ENCODE data around the gene CDS1. TPM values are rescaled to one million over a fixed set of nuclear protein-coding genes. Genes with fewer than 3 reads are reported as not detected.
"Not testable (repeated sequence)": the region's sequence is repeated elsewhere in the genome, so short reads cannot be mapped to it uniquely, and the experiment has no call there.

The CDS1 gene
- total RNA-seq, 4 donors from 2014 or later = 10.7 to 56.4 (median 43.3) TPM

GRCh38 chr4:84661191-84661939, 78.4 kb downstream of the CDS1 start:
- no peak for DNase-seq
- Histone ChIP-seq H3K4me1 (peaks cover 0 to 19% (median 0%) of the 10 kb centered on the region in 4 donors), H3K36me3 (no peaks in the 10 kb centered on the region), H3K4me3 (no peak overlapping the region), H3K27ac (peak overlapping the region in 1 of 4 donors; percentile 45), H3K9me3 (no peaks in the 10 kb centered on the region), H3K27me3 (no peaks in the 10 kb centered on the region)
- TF ChIP-seq POLR2A (IDR thresholded peaks at IDR 0.05) = no peak
- TF ChIP-seq CTCF (IDR thresholded peaks at IDR 0.05) = no peak

DNA sequence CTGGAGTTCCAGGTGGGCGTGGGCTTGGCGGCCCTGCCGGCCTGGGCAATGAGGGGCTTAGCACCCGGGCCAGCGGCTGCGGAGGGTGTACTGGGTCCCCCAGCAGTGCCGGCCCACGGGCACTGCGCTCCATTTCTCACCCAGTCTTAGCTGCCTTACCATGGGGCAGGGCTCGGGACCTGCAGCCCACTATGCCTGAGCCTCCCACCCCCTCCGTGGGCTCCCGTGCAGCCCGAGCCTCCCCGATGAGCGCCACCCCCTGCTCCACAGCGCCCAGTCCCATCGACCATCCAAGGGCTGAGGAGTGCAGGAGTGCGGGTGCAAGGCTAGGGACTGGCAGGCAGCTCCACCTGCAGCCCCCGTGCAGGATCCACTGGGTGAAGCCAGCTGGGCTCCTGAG, 81.8 kb downstream of the CDS1 start:
- not testable (repeated sequence) for DNase-seq, H3K9me3 ChIP-seq, H3K4me3 ChIP-seq, H3K36me3 ChIP-seq, H3K27ac ChIP-seq, H3K27me3 ChIP-seq
- peaks cover 0 to 15% (median 0%) of the 10 kb centered on the region in 4 donors for H3K4me1 ChIP-seq

GRCh38 chr4:84666439-84666838, 83.5 kb downstream of the CDS1 start:
- H3K4me1 ChIP-seq = no peaks in the 10 kb centered on the region

DNA sequence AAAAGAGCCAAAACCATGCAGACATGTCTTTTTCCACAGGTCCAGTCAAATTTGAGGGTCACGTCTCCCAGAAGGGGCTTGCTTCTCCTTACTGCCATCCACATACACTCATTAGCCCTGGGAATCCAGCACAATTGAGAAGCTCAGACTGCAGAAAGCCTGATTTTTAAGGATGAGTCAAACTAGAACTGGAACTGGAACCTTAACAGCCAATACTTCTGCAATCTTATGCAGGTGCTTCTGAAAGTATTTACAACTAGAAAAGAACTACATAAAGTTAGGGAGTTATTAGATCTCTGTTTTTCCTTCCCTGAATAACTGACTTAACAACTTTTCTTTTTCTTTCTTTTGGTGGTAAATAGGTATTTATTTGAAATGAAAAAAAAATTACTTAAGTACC, 86.3 kb downstream of the CDS1 start:
- no peak for DNase-seq
- Histone ChIP-seq H3K9me3 (no peaks in the 10 kb centered on the region), H3K4me1 (no peaks in the 10 kb centered on the region), H3K36me3 (peaks cover 0 to 27% (median 0%) of the 10 kb centered on the region in 3 donors), H3K27me3 (no peaks in the 10 kb centered on the region), H3K4me3 (no peak overlapping the region), H3K27ac (no peak overlapping the region)
- TF ChIP-seq CTCF (IDR thresholded peaks at IDR 0.05) (no peak), POLR2A (IDR thresholded peaks at IDR 0.05) (no peak)

More at GRCh38 chr4:84666439-84666838, 83.5 kb downstream of the CDS1 start:
- Histone ChIP-seq H3K27me3 (no peaks in the 10 kb centered on the region), H3K36me3 (peaks cover 0 to 8% (median 0%) of the 10 kb centered on the region in 3 donors), H3K27ac (no peak overlapping the region), H3K9me3 (no peaks in the 10 kb centered on the region), H3K4me3 (no peak overlapping the region)
- no peak for TF ChIP-seq CTCF (IDR thresholded peaks at IDR 0.05)
- no peak for TF ChIP-seq POLR2A (IDR thresholded peaks at IDR 0.05)
- DNase-seq = no peak

DNA sequence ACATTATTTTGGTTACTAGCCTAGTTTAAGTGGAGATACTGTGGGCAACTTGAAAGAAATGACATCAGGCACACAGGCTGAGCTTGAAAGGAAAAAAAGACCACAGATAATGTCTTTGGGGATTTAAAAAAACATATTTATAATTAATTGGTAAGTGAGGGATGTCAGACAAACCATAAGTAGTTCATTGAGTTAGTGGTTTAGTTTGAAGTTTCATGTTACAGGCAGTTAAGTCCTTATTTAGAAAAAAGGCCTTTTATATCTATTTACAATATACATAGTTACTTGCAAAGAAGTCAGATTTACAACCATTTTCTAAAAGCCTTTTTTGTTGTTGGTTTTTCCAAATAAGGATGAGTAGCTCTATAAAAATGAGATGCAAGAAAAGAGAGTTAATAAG, 89.2 kb downstream of the CDS1 start:
- H3K27me3 ChIP-seq = no peaks in the 10 kb centered on the region
- no peaks in the 10 kb centered on the region for H3K9me3 ChIP-seq
- peaks cover 0 to 38% (median 0%) of the 10 kb centered on the region in 3 donors for H3K36me3 ChIP-seq
- H3K4me1 ChIP-seq = no peaks in the 10 kb centered on the region
- DNase-seq = no peak
- TF ChIP-seq POLR2A (IDR thresholded peaks at IDR 0.05) (no peak), CTCF (IDR thresholded peaks at IDR 0.05) (no peak)
- no peak overlapping the region for H3K27ac ChIP-seq
- no peak overlapping the region for H3K4me3 ChIP-seq

- peaks cover 0 to 46% (median 0%) of the 10 kb centered on the region in 3 donors for H3K36me3 ChIP-seq
- H3K4me1 ChIP-seq = no peaks in the 10 kb centered on the region
- no peak overlapping the region for H3K4me3 ChIP-seq
- TF ChIP-seq POLR2A (IDR thresholded peaks at IDR 0.05) = no peak
- TF ChIP-seq CTCF (IDR thresholded peaks at IDR 0.05) = no peak
- no peak overlapping the region for H3K27ac ChIP-seq
- no peaks in the 10 kb centered on the region for H3K27me3 ChIP-seq
- no peaks in the 10 kb centered on the region for H3K9me3 ChIP-seq
- DNase-seq = no peak
Observed at GRCh38 chr4:84673475-84674240, 90.7 kb downstream of the CDS1 start.
